A673 (cell line): ENCODE results near the gene ABHD15. TPM values are rescaled to one million over a fixed set of nuclear protein-coding genes. Genes with fewer than 3 reads are reported as not detected.
A peak's percentile ranks its signal among the peaks of the same experiment; 100 is the strongest.

Experiments used
- BruUV-seq: library from RNA; stranded (reverse); fragments of 400-500 nt; replicated peaks from 2 replicates; lab custom pipeline; 2021; lab: Mats Ljungman, UMichigan
- CTCF ChIA-PET: fragments of 300-600 bp; sonication (Branson Sonifier 250); formaldehyde crosslinking; loops from one replicate; lab custom pipeline; 2022; ENCODE audit warnings: antibody characterized with exemption; lab: Charles Lee
- POLR2A ChIA-PET: fragments of 300-600 bp; sonication (Branson Sonifier 250); formaldehyde crosslinking; loops from one replicate; lab custom pipeline; 2022; ENCODE audit warnings: antibody characterized with exemption; ENCODE audit not compliant: low non-redundant PET; lab: Charles Lee
- DNase-seq: peaks from one replicate; pipeline ENCODE4 v3.0.0-alpha.2; 2015; ENCODE audit warnings: low spot score
- H3K27ac ChIP-seq: fragments of 200-600 bp; sonication (generic); 2 replicates; pipeline ENCODE4 v1.5.1; 2016; ENCODE audit warnings: mixed run types, low read depth, mild to moderate bottlenecking, mixed read lengths, antibody characterized with exemption, low read length; ENCODE audit not compliant: poor library complexity, severe bottlenecking
- H3K27me3 ChIP-seq: fragments of 200-600 bp; sonication (generic); replicated peaks from 2 replicates; pipeline ENCODE4 v1.6.1; 2017; ENCODE audit warnings: mixed run types, low read depth, mild to moderate bottlenecking, mixed read lengths, antibody characterized with exemption, low read length; ENCODE audit not compliant: insufficient read depth, poor library complexity
- H3K36me3 ChIP-seq: fragments of 200-600 bp; sonication (generic); 2 replicates; pipeline ENCODE4 v1.6.1; 2016; ENCODE audit warnings: mixed run types, mild to moderate bottlenecking, mixed read lengths, antibody characterized with exemption, low read length; ENCODE audit not compliant: insufficient read depth, poor library complexity, severe bottlenecking
- H3K4me1 ChIP-seq: fragments of 200-600 bp; sonication (generic); 2 replicates; pipeline ENCODE4 v1.6.1; 2017; ENCODE audit warnings: mixed run types, mild to moderate bottlenecking, mixed read lengths, antibody characterized with exemption, low read length; ENCODE audit not compliant: insufficient read depth, poor library complexity, severe bottlenecking
- H3K4me3 ChIP-seq: fragments of 200-600 bp; sonication (generic); 2 replicates; pipeline ENCODE4 v1.5.1; 2016; ENCODE audit warnings: low read depth, mixed run types, mild to moderate bottlenecking, mixed read lengths, low read length; ENCODE audit not compliant: poor library complexity, severe bottlenecking
- H3K9me3 ChIP-seq: fragments of 200-600 bp; sonication (generic); 2 replicates; pipeline ENCODE4 v1.6.1; 2016; ENCODE audit warnings: mixed run types, low read depth, mild to moderate bottlenecking, mixed read lengths, antibody characterized with exemption, low read length; ENCODE audit not compliant: poor library complexity, severe bottlenecking
- CTCF ChIP-seq: fragments of 300-800, 200-600 bp; sonication (generic); conservative IDR thresholded peaks from 2 replicates; pipeline ENCODE4 v1.5.1; 2017; ENCODE audit warnings: low read depth, mild to moderate bottlenecking, antibody characterized with exemption, low read length, moderate library complexity, mixed read lengths
- EZH2 ChIP-seq: fragments of 200-600 bp; sonication (generic); IDR thresholded peaks from 2 replicates; pipeline ENCODE4 v1.6.1; 2017; ENCODE audit warnings: borderline replicate concordance, low read depth, mild to moderate bottlenecking, mixed read lengths, antibody characterized with exemption, low read length; ENCODE audit not compliant: poor library complexity, severe bottlenecking
- intact Hi-C: fragments of 100-400 bp; cut with micrococcal nuclease; formaldehyde crosslinking; loops from one replicate; pipeline ENCODE4 v1.10.0; 2022; ENCODE audit not compliant: unreplicated experiment
- total RNA-seq: library from RNA; stranded (reverse); gene quantifications from 2 replicates; pipeline ENCODE4 v1.2.3, GENCODE V29; 2021

ABHD15 gene
- total RNA-seq, 1 experiment from 2014 or later: 5.4 TPM

GRCh38 chr17:29596811-29597210 lies 30.0 kb upstream of the ABHD15 start:
- H3K27ac ChIP-seq: no peak overlapping the region
- POLR2A ChIA-PET: no interaction called here

GRCh38 chr17:29595943-29596774 lies 29.3 kb upstream of the ABHD15 start:
- Histone ChIP-seq H3K27me3 (no peaks in the 10 kb centered on the region), H3K4me3 (no peak overlapping the region), H3K4me1 (peaks cover 64% of the 10 kb centered on the region), H3K36me3 (no peaks in the 10 kb centered on the region), H3K9me3 (no peaks in the 10 kb centered on the region), H3K27ac (peak overlapping the region; percentile 90)
- BruUV-seq: no TSS peak
- intact Hi-C loops: no loop called here
- CTCF ChIA-PET: no interaction called here
- TF ChIP-seq EZH2: no peak
- TF ChIP-seq CTCF: no peak
- POLR2A ChIA-PET: no interaction called here
- DNase-seq: no peak

More at GRCh38 chr17:29596811-29597210, 30.0 kb upstream of the ABHD15 start:
- DNase-seq: no peak
- Histone ChIP-seq H3K36me3 (no peaks in the 10 kb centered on the region), H3K4me3 (no peak overlapping the region), H3K9me3 (no peaks in the 10 kb centered on the region), H3K4me1 (peaks cover 64% of the 10 kb centered on the region), H3K27me3 (no peaks in the 10 kb centered on the region)
- TF ChIP-seq EZH2 (no peak), CTCF (no peak)
- intact Hi-C loops: no loop called here
- CTCF ChIA-PET: no interaction called here
- no TSS peak for BruUV-seq

GRCh38 chr17:29595107-29595942 lies 28.5 kb upstream of the ABHD15 start:
- Histone ChIP-seq H3K36me3 (no peaks in the 10 kb centered on the region), H3K4me1 (peaks cover 72% of the 10 kb centered on the region)
- POLR2A ChIA-PET: no interaction called here

More at GRCh38 chr17:29595107-29595942, 28.5 kb upstream of the ABHD15 start:
- H3K27me3 ChIP-seq: no peaks in the 10 kb centered on the region
- H3K27ac ChIP-seq: peak overlapping the region; percentile 90
- intact Hi-C loops: no loop called here
- DNase-seq: no peak
- H3K9me3 ChIP-seq: no peaks in the 10 kb centered on the region
- no peak for TF ChIP-seq EZH2
- TF ChIP-seq CTCF: no peak
- BruUV-seq: no TSS peak
- peak overlapping the region; percentile 97 for H3K4me3 ChIP-seq
- CTCF ChIA-PET: no interaction called here
